ENCODE data around the gene KIF5B. TPM values are rescaled to one million over a fixed set of nuclear protein-coding genes. Genes with fewer than 3 reads are reported as not detected.

KIF5B gene
- polyA plus RNA-seq, 1 experiment = 28.8 TPM

GRCh38 chr10:32017044-32017443 is 39.2 kb downstream of the KIF5B start:
- 0 out of 2 replicates have a peak, but pooled peaks have one; percentile 8 for TF ChIP-seq CTCF (IDR thresholded peaks at IDR 0.05; ENCODE audit: insufficient read depth, low read depth, low read length)
- no peak for DNase-seq (ENCODE audit: low read depth)
- H3K27me3 ChIP-seq (ENCODE audit: control insufficient read depth, insufficient read depth, low read length) = no peaks in the 10 kb centered on the region
- H3K4me3 ChIP-seq (ENCODE audit: low read depth, low read length) = no peak overlapping the region
- ChIA-PET POLR2A (no interaction called here), CTCF (interaction anchor here (1.4 kb wide), 1 partner anchor 156 kb away, joined by 4 read pairs; no protein-coding TSS in a partner anchor)
- H3K36me3 ChIP-seq (ENCODE audit: control insufficient read depth, insufficient read depth, low read length) = peaks cover 14% of the 10 kb centered on the region

GRCh38 chr10:32015386-32015785 is 40.8 kb downstream of the KIF5B start:
- CTCF ChIA-PET = interaction anchor here (0.8 kb wide), 1 partner anchor 179 kb away, joined by 4 read pairs; no protein-coding TSS in a partner anchor
- H3K36me3 ChIP-seq (ENCODE audit: control insufficient read depth, insufficient read depth, low read length) = peaks cover 9% of the 10 kb centered on the region

GRCh38 chr10:32007026-32007425 is 49.2 kb downstream of the KIF5B start:
- no peak for DNase-seq (ENCODE audit: low read depth)
- H3K36me3 ChIP-seq (ENCODE audit: control insufficient read depth, insufficient read depth, low read length) = 0 out of 2 replicates have a peak, but pooled peaks cover 3% of the 10 kb centered on the region
- POLR2A ChIA-PET = no interaction called here
- CTCF ChIA-PET = interaction anchor here (4.0 kb wide), 1 partner anchor 145 kb away, joined by 25 read pairs; no protein-coding TSS in a partner anchor
- H3K4me3 ChIP-seq (ENCODE audit: low read depth, low read length) = no peak overlapping the region
- TF ChIP-seq CTCF (IDR thresholded peaks at IDR 0.05; ENCODE audit: insufficient read depth, low read depth, low read length) = no peak
- H3K27me3 ChIP-seq (ENCODE audit: control insufficient read depth, insufficient read depth, low read length) = no peaks in the 10 kb centered on the region

More at GRCh38 chr10:32015386-32015785, 40.8 kb downstream of the KIF5B start:
- DNase-seq (ENCODE audit: low read depth) = no peak
- no peaks in the 10 kb centered on the region for H3K27me3 ChIP-seq (ENCODE audit: control insufficient read depth, insufficient read depth, low read length)
- POLR2A ChIA-PET = no interaction called here
- no peak overlapping the region for H3K4me3 ChIP-seq (ENCODE audit: low read depth, low read length)
- TF ChIP-seq CTCF (IDR thresholded peaks at IDR 0.05; ENCODE audit: insufficient read depth, low read depth, low read length) = no peak

GRCh38 chr10:32005050-32005449 is 51.2 kb downstream of the KIF5B start:
- CTCF ChIA-PET = interaction anchor here (0.7 to 4.0 kb wide), 10 partner anchors 9 to 154 kb away, joined by 3 to 25 read pairs (median 4); no protein-coding TSS in a partner anchor
- H3K27me3 ChIP-seq (ENCODE audit: control insufficient read depth, insufficient read depth, low read length) = no peaks in the 10 kb centered on the region
- POLR2A ChIA-PET = no interaction called here
- TF ChIP-seq CTCF (IDR thresholded peaks at IDR 0.05; ENCODE audit: insufficient read depth, low read depth, low read length) = peak; percentile 59
- H3K36me3 ChIP-seq (ENCODE audit: control insufficient read depth, insufficient read depth, low read length) = 0 out of 2 replicates have a peak, but pooled peaks cover 3% of the 10 kb centered on the region
- DNase-seq (ENCODE audit: low read depth) = no peak
- no peak overlapping the region for H3K4me3 ChIP-seq (ENCODE audit: low read depth, low read length)

- DNase-seq (ENCODE audit: low read depth) = no peak
- Histone ChIP-seq H3K36me3 (ENCODE audit: control insufficient read depth, insufficient read depth, low read length) (0 out of 2 replicates have a peak, but pooled peaks cover 3% of the 10 kb centered on the region), H3K4me3 (ENCODE audit: low read depth, low read length) (no peak overlapping the region), H3K27me3 (ENCODE audit: control insufficient read depth, insufficient read depth, low read length) (no peaks in the 10 kb centered on the region)
- ChIA-PET CTCF (interaction anchor here (1.0 to 4.0 kb wide), 7 partner anchors 9 to 207 kb away, joined by 3 to 25 read pairs (median 4); no protein-coding TSS in a partner anchor), POLR2A (interaction anchor here (0.6 kb wide), 2 partner anchors 74 to 220 kb away, joined by 3 to 4 read pairs; no protein-coding TSS in a partner anchor)
- no peak for TF ChIP-seq CTCF (IDR thresholded peaks at IDR 0.05; ENCODE audit: insufficient read depth, low read depth, low read length)
Measured at GRCh38 chr10:32004161-32004591, 52.0 kb downstream of the KIF5B start.
